ENCODE measurements around the gene CITED4.
"Not testable (repeated sequence)": the region's sequence is repeated elsewhere in the genome, so short reads cannot be mapped to it uniquely, and the experiment has no call there.

The CITED4 gene, protein sequence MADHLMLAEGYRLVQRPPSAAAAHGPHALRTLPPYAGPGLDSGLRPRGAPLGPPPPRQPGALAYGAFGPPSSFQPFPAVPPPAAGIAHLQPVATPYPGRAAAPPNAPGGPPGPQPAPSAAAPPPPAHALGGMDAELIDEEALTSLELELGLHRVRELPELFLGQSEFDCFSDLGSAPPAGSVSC

DNA sequence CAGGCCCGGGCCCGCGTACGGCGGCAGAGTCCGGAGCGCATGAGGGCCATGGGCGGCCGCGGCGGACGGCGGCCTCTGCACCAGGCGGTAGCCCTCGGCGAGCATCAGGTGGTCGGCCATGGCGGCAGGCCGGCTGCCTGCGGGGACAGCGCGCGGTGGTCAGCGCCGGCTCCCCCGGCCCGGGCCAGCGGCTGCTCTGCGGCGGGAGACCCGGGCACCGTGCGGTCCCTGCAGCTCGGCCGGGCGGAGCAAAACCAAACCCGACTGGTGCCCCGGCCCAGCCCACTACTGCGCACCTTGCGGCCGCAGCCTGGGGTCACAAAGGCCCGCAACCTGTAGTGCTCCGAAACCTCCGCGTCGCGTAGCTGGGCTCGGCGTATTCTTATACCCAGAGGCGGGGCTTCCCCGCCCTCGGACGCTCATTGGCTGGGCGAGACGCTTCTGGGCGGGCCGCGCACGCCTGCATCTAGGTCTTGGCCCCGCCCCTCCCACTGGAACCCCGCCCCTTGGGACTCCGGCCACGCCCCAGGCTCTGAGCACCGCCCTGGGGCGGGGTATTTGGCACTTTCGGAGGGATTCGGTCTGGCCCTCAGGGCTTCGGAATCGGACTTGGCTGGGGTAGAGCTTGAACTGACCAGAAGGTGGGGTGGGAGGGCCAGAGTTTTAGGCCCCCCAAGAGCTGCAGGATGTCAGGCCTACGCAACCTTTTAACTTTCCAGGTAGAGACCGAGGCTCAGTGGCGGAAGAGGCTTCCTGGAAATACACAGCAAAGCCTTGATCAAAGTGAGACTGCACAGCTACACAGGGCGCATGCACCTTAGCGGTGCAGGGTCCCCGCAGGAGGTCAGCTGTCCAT is at the start of gene CITED4:
Gene CITED4 (minus strand): TSS at position 356 of the 856 bp plus-strand sequence. CDS start 236 bp downstream, at position 120.
- no peak for DNase-seq

DNA sequence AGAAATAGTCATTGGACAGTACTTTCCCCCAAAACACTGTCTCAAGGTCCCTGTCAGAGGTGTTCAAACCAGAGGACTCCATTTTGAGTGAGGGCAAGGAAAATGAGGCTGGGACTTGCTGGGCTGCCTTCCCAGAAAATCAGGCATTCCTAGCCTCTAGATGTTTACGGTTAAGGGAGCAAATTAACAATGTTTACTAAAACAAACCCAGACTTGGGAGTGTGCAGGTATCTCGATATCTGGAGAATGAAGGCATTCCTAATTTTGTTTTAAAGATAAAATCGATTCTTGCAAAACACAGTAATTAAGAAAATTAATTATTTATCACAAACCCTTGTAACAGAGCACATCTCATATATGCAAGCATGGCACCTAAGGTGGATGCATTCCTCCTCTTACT is 48.9 kb upstream of the CITED4 start:
- DNase-seq, result no peak

GRCh38 chr1:40909281-40909680 is 47.1 kb upstream of the CITED4 start:
- DNase-seq, result no peak

DNA sequence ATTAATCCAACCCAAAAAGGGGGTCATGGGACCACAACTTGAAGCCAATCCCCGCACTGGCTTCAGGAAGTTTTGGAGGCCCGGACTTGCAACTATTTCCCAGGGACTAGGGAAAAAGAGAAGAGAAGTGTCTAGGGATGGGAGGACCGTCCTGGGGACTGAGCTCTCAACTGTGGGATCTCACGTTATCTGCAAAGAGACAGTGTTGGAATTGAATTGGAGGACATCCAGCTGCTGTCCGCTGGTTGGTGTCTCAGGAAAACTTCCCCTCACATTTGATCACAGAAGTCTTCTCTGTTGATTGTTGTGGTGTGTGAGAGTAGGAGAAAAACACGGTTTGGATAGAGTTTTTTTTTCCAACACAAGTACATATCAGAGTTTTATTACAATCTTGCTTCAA is 46.2 kb upstream of the CITED4 start:
- DNase-seq, result no peak

GRCh38 chr1:40907899-40908298 is 45.7 kb upstream of the CITED4 start:
- DNase-seq, result no peak

DNA sequence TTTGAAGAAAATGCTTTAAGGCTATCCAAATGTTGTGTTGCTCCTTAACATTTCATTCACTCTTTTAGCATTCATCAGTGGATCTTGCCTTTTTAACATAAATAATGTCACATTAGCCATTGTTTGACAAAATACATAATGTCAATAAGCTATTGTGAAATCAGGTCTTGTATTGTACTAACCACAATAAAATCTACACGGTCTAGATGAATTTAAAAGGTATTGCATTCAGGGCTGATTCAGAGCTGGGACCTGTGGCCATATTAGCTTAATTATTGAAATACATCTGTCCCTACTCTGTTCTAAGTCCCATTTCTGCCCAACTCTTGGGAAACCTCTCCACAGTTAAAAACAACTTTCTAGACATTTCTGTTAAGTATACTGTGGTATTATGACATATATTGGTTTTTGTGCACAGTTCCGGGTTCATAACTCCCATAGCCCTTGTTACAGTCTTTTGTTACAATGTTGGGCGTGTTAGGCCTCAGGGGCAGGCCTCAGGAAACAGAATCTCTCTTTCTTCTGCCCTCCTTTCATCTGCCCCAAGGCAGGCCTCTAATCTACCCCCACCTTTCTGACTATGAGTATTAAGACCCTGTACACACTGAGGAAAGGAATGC is 44.7 kb upstream of the CITED4 start:
- DNase-seq, result no peak

DNA sequence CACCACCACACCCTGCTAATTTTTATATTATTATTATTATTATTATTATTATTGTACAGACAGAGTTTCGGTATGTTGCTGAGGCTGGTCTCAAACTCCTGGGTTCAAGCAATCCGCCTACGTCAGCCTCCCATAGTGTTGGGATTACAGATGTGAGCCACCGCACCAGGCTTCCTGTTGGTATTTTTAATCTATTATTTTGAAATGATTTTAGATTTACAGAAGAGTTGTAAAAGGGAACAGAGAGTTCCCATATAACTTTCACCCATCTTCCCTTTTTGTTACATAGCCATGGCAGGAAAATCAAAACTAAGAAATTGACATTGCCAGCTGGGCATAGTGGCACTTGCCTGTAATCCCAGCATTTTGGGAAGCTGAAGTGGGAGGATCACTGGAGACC is 42.9 kb upstream of the CITED4 start:
- no peak for DNase-seq

- no peak for DNase-seq
These were observed 40.9 kb upstream of the CITED4 start for GRCh38 chr1:40903106-40903505.

DNA sequence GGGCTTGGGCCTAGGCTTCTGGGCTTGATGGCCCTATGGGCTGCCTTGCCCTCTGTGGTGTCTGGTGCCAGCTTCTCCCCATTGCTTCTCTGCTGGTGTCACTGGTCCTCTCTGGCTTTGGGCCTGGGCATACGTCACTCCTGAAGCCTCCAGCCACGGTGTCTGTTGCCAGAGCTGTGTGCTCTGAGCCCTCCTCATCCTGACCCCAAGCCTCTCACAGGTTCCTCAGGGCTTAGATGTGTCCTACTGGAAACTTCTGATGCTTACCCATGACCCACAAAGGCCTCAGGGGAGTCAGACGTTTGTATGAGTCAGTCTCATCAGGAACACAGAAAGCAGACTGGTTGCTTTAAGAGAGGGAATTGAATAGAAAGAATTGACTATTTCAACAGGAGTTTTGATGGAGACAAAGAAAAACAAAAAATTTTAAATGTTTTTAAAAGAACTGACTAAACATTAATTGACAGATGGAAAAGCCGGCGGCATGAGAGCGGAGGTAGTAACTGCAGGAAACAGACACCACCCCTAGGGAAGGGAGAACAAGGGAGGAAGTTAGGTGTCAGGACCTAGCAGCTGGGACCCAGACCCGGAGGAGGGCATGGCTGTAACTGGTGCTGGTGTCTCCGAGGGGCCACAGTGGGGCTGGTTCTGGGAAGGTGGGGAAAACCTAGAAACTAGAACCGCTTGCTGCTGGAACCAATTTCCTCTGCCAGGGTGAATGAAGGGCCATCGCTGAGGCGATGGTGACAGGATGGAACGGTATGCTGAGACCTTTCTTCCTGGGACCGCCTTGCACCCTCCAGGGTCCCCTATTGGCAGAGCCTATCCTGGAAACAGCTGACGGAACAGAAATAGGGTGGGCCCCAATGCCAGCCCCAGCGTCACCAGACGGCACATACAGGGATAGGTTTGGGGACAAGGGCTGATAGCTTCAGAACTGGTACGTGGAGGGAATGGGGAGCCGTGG is 40.0 kb upstream of the CITED4 start:
- no peak for DNase-seq

GRCh38 chr1:40899230-40899870 is 37.2 kb upstream of the CITED4 start:
- no peak for DNase-seq

- DNase-seq, result no peak
These were observed 36.3 kb upstream of the CITED4 start for GRCh38 chr1:40898431-40898901.

DNA sequence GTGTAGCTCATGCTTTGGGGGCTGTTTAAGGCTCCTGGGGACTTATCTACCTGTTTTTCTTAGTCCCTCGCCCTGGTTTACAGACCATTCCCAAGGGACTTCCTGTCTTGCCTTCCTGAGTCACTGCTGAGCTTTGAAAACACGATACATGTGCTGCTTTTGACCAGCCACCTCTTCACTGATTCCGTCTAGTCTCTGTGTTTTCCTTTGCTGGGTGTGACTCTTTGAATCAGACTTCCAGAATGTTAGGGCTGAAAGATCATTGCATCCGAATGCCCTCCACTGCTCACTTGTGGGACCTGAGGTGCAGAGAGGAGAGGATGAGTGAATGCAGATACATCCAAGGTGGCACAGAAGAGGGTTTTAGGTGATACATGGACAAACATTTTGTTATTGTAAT is 35.4 kb upstream of the CITED4 start:
- DNase-seq, result no peak

DNA sequence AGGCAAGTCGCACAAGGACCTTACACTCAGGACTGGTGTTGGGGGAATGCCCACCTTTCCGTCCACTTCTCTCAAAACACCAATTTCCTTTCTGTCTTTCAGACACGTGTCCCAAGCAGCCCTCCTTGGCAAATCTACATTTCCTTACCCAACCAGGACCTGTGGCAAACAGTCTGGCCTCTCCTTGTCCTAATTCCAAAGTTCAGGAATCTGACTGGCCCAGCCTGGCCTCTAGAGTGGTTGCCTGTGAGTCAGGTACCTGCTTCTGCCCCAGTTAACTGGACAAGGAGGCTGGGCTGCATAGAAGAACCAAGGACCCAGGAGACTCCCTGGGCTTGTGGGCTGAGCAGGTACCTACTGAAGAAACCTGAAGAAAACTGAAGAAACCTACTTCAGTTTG is 34.3 kb upstream of the CITED4 start:
- no peak for DNase-seq

DNA sequence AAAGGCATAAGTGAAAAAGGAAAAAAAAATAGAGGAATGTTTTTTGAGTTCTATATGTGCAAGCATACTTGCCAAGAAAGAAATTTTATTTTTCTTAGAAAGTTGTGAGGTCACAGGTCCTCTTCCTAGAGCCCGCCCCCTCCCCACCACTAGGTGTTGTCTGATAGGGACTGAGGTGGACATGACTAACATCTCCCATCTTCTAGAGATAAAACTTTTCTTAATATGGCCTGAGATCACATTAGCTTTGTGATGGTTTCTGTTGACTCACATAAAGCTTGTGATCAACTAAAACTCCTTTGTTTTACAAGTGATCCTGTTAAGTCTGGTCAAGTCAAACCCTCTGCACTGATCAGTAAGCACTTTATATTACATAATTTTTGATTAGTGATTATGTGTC is 33.4 kb upstream of the CITED4 start:
- DNase-seq, result no peak

- DNase-seq, result not testable (repeated sequence)
These were observed 32.7 kb upstream of the CITED4 start for GRCh38 chr1:40894858-40895257.

- DNase-seq, result no peak
These were observed 32.3 kb upstream of the CITED4 start for GRCh38 chr1:40894455-40894854.

DNA sequence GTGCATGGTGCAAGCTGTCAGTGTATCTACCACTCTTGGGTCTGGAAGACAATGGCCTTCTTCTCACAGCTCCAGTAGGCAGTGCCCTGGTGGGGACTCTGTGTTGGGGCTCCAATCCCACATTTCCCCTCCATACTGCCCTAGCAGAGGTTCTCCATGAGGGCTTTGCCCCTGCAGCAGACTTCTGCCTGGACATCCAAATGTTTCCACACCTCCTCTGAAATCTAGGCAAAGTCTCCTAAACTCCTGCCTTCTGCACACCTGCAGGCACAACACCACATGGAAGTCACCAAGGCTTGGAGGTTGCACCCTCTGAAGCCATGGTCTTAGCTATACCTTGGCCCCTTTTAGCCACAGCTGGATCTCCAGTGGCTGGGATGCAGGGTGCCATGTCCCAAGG is 31.8 kb upstream of the CITED4 start:
- DNase-seq, result no peak

DNA sequence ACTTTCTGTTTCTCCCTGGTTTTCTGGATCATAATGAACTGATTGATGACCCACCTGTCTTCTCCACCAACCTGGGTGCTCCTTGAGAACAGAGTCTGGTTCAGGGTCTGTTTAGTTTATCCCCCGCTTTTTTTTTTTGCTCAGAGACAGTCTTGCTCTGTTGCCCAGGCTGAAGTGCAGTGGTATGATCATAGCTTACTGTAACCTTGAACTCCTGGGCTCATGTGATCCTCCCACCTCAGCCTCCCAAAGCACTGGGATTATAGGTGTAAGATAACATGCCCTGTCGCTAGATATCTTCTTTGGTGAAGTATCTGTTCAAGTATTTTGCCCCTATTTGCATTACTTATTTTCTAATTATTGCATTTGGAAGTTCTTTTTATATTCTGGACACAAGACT is 30.2 kb upstream of the CITED4 start:
- no peak for DNase-seq

- no peak for DNase-seq
These were observed 28.6 kb upstream of the CITED4 start for GRCh38 chr1:40890771-40891170.

DNA sequence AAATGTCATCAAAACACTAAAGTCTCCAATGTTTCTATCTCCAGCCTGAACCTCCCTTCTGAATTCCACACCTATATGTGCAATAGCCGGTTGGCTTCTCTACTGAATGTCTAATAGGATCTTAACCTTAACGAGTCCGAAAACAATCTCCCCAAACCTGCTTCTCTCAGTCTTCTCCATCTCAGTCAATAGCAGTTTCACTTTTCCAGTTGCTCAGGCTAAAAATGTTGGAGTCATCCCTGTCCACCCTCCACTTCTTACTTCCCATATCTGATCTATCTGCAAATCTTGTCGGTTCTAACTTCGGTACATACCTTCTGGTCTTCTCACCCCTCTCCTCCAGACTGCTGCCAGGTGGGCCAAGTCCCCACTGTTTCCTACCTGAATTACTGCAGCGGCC is 25.5 kb upstream of the CITED4 start:
- DNase-seq, result no peak

DNA sequence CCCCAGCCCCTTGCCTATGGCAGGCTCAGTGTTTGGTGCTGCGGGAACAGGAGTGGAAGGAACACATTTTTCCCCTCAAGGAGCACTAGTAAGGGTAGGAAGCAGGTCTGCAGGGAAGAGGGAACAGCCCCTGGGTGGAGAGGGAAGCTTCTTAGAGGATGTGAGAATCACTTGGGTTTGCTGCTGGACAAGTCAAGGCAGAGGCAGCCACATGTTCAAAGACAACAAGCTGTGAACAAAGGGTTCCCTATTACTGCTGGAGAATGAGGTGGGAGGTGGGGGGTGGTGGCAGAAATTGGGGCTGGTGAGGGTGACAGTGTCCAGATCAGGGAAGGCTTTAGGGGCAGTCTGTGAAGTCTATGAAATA is 24.8 kb upstream of the CITED4 start:
- no peak for DNase-seq

- DNase-seq, result no peak
These were observed 24.3 kb upstream of the CITED4 start for GRCh38 chr1:40886318-40887011.
